SHP77 (cell line): ENCODE measurements around the gene DDX27.

Source experiments
- DNase-seq, 2 experiments: peaks; one replicate each; lab custom pipeline; 2025; lab: John Stamatoyannopoulos, UW

DDX27 gene

GRCh38 chr20:49291200-49291599 lies 72.0 kb downstream of the DDX27 start:
- no peak for DNase-seq

- no peak for DNase-seq
These were observed 72.8 kb downstream of the DDX27 start for GRCh38 chr20:49292010-49292409.

DNA sequence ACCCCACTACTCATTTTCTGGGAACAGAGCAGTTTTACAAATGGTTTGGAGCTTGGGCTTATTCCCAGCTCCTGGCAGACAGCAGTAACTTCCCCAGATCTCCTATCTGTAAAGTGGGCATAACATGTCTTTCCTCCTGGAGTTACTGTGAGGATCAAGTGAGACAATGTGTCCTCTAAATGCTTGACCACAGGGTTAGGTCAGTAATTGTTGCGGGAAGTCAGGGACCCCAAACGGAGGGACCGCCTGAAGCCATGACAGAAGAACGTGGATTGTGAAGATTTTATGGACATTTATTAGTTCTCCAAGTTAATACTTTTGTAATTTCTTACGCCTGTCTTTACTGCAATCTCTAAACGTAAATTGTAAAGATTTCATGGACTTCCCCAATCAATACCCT lies 73.9 kb downstream of the DDX27 start:
- no peak for DNase-seq
